Kidney (tissue), 14 donors: Measurements from ENCODE around the gene EMILIN3. TPM values are rescaled to one million over a fixed set of nuclear protein-coding genes. Genes with fewer than 3 reads are reported as not detected.

Experiments
- DNase-seq, 5 donors: peaks; one replicate each; pipeline ENCODE4 v3.0.0-alpha.2; 2013 to 2020
- FAIRE-seq: peaks from 2 replicates; lab custom pipeline; 2012; peaks lifted over from hg19 to GRCh38; lab: Jason Lieb, UNC
- H3K27ac ChIP-seq, 2 donors: one replicate each; pipeline ENCODE4 v1.7.0; 2013; ENCODE audit warnings: low read depth in 2 of 2, low read length in 2 of 2, inconsistent platforms in 1 of 2
- H3K27me3 ChIP-seq: one replicate; pipeline ENCODE4 v1.7.1; 2013; ENCODE audit warnings: low read length, inconsistent platforms; ENCODE audit not compliant: control insufficient read depth, insufficient read depth
- H3K36me3 ChIP-seq, 3 donors: one replicate each; pipeline versions ENCODE4 v1.7.0 to v1.7.1; 2013; ENCODE audit warnings: low read length in 3 of 3, control low read depth in 1 of 3, inconsistent platforms in 1 of 3; ENCODE audit not compliant: insufficient read depth in 3 of 3, control insufficient read depth in 2 of 3
- H3K4me1 ChIP-seq, 3 donors: one replicate each; pipeline versions ENCODE4 v1.7.0 to v1.7.1; 2013; ENCODE audit warnings: low read length in 3 of 3, inconsistent platforms in 1 of 3, low read depth in 1 of 3; ENCODE audit not compliant: control insufficient read depth in 2 of 3, insufficient read depth in 2 of 3
- H3K4me3 ChIP-seq, 3 donors: one replicate each; pipeline versions ENCODE4 v1.7.0 to v1.8.1; 2013; ENCODE audit warnings: low read length in 3 of 3, control low read depth in 1 of 3, inconsistent platforms in 1 of 3
- H3K9ac ChIP-seq, 3 donors: one replicate each; pipeline versions ENCODE4 v1.7.0 to v1.7.1; 2013; ENCODE audit warnings: low read length in 3 of 3, control low read depth in 1 of 3, inconsistent platforms in 1 of 3
- H3K9me3 ChIP-seq, 3 donors: one replicate each; pipeline versions ENCODE4 v1.7.0 to v1.7.1; 2013; ENCODE audit warnings: low read length in 3 of 3, control low read depth in 1 of 3, inconsistent platforms in 1 of 3; ENCODE audit not compliant: control insufficient read depth in 2 of 3, insufficient read depth in 1 of 3
- CTCF ChIP-seq: IDR thresholded peaks from 3 replicates; pipeline ENCODE4 v1.5.1; 2012; ENCODE audit warnings: mild to moderate bottlenecking, moderate library complexity, borderline replicate concordance; ENCODE audit not compliant: insufficient read depth; ENCODE audit errors: extremely low read depth
- intact Hi-C: fragments of 100-400 bp; cut with DNase I; formaldehyde crosslinking; loops from one replicate; pipeline ENCODE4 v1.11.1; 2022
- polyA plus RNA-seq: library from polyadenylated mRNA; stranded (reverse); fragments of 350-450 nt; fragmentation: Illumina TruSeq; extraction: RNeasy Lipid Tissue Mini Kit (QIAGEN cat#74804); gene quantifications from one replicate; pipeline ENCODE4 v1.2.3, GENCODE V29; 2014; ENCODE audit warnings: low read depth, low replicate concordance; ENCODE audit not compliant: insufficient read depth
- total RNA-seq: library from RNA; stranded (reverse); fragmentation: NEBNext Ultra II Directional; extraction: Animal tissue kit (Norgen Biotek cat#: 25700); gene quantifications from one replicate; pipeline ENCODE4 v1.2.1, GENCODE V29; 2021
- donor health status: control.
- donor health status: control.
- donor health status: control.
- donor health status: control.
- donor health status: control.
- donor health status: DM: yes; HTN: yes; CAD: no.
- donor health status: Normal renal cell carcinoma (clear cell type).

The EMILIN3 gene
- total and polyA plus RNA-seq, 2 donors from 2014 or later = 0.32 to 0.50 TPM

- peaks cover 0 to 5% (median 0%) of the 10 kb centered on the region in 3 donors for H3K4me1 ChIP-seq
- no peak for TF ChIP-seq CTCF
These were observed 27.1 kb upstream of the EMILIN3 start for GRCh38 chr20:41393705-41394066.

GRCh38 chr20:41392871-41393704 lies 26.5 kb upstream of the EMILIN3 start:
- peak overlapping the region in 1 of 3 donors; percentile 16 for H3K4me3 ChIP-seq
- H3K36me3 ChIP-seq = no peaks in the 10 kb centered on the region
- peaks cover 0 to 5% (median 0%) of the 10 kb centered on the region in 3 donors for H3K4me1 ChIP-seq
- FAIRE-seq (no peak), DNase-seq (peak in 2 of 5 donors; percentile 25 to 95)
- H3K9ac ChIP-seq = no peak overlapping the region
- no peaks in the 10 kb centered on the region for H3K27me3 ChIP-seq
- no peak for TF ChIP-seq CTCF
- H3K27ac ChIP-seq = peak overlapping the region in 1 of 2 donors; percentile 5
- H3K9me3 ChIP-seq = no peaks in the 10 kb centered on the region
- intact Hi-C loops = no loop called here

More at GRCh38 chr20:41393705-41394066, 27.1 kb upstream of the EMILIN3 start:
- no peaks in the 10 kb centered on the region for H3K9me3 ChIP-seq
- H3K4me3 ChIP-seq = peak overlapping the region in 1 of 3 donors; percentile 16
- no peaks in the 10 kb centered on the region for H3K36me3 ChIP-seq
- H3K27ac ChIP-seq = no peak overlapping the region
- intact Hi-C loops = no loop called here
- H3K27me3 ChIP-seq = no peaks in the 10 kb centered on the region
- no peak overlapping the region for H3K9ac ChIP-seq
- DNase-seq (no peak), FAIRE-seq (no peak)

GRCh38 chr20:41392295-41392694 lies 25.7 kb upstream of the EMILIN3 start:
- Histone ChIP-seq H3K27ac (peak overlapping the region in 1 of 2 donors; percentile 28), H3K9ac (no peak overlapping the region), H3K4me1 (peaks cover 0 to 5% (median 0%) of the 10 kb centered on the region in 3 donors), H3K9me3 (no peaks in the 10 kb centered on the region), H3K27me3 (no peaks in the 10 kb centered on the region), H3K36me3 (no peaks in the 10 kb centered on the region), H3K4me3 (no peak overlapping the region)
- no peak for TF ChIP-seq CTCF
- FAIRE-seq (no peak), DNase-seq (no peak)
- intact Hi-C loops = no loop called here
